SK-N-SH (cell line): Measurements from ENCODE around the gene GABRB3. TPM values are rescaled to one million over a fixed set of nuclear protein-coding genes. Genes with fewer than 3 reads are reported as not detected.

Experiments
- CTCF ChIA-PET: fragments of 300-600, 350-600 bp; formaldehyde crosslinking; extraction: SDS; loops from one replicate; lab custom pipeline; 2021; lab: Yijun Ruan, JAX
- POLR2A ChIA-PET: fragments of 350-600 bp; sonication (Branson Sonifier 250); formaldehyde crosslinking; extraction: SDS; loops from one replicate; lab custom pipeline; 2020; ENCODE audit warnings: antibody characterized with exemption, inconsistent platforms; lab: Yijun Ruan, JAX
- DNase-seq: peaks from one replicate; pipeline ENCODE4 v3.0.0; 2012
- H2AFZ ChIP-seq: fragments of 200-600 bp; sonication (generic); 2 replicates; pipeline ENCODE4 v1.8.1; 2016; ENCODE audit warnings: antibody characterized with exemption, mild to moderate bottlenecking, low read depth
- H3F3A ChIP-seq: fragments of 200-600 bp; sonication (generic); replicated peaks from 2 replicates; pipeline ENCODE3; 2016; ENCODE audit warnings: antibody characterized with exemption, mild to moderate bottlenecking; ENCODE audit not compliant: insufficient read depth
- H3K27ac ChIP-seq, 2 experiments: fragments of 200-500 bp in 1 of 2; fragments of 200-600 bp in 1 of 2; sonication (Bioruptor generic) in 1 of 2; sonication (generic), shearing (Covaris generic) in 1 of 2; 2 replicates each; pipeline versions ENCODE4 v1.5.1 to v1.6.1; 2014 to 2016; ENCODE audit warnings: low read depth in 2 of 2, inconsistent platforms in 1 of 2, low read length in 1 of 2, mild to moderate bottlenecking in 1 of 2, mixed read lengths in 1 of 2
- H3K27me3 ChIP-seq: fragments of 200-600 bp; sonication (generic), shearing (Covaris generic); 2 replicates; pipeline ENCODE4 v1.6.1; 2016; ENCODE audit warnings: mixed run types; ENCODE audit not compliant: insufficient read depth
- H3K36me3 ChIP-seq, 2 experiments: fragments of 200-500 bp in 1 of 2; fragments of 200-600 bp in 1 of 2; sonication (Bioruptor generic) in 1 of 2; sonication (generic) in 1 of 2; replicated peaks in 1 of 2; 2 replicates each; pipeline versions ENCODE3 to v1.5.1; 2014 to 2016; ENCODE audit warnings: low read length in 1 of 2, mild to moderate bottlenecking in 1 of 2; ENCODE audit not compliant: insufficient read depth in 2 of 2, control insufficient read depth in 1 of 2
- H3K4me1 ChIP-seq, 2 experiments: fragments of 200-500 bp in 1 of 2; fragments of 200-600 bp in 1 of 2; sonication (Bioruptor generic) in 1 of 2; sonication (generic), shearing (Covaris generic) in 1 of 2; 2 replicates each; pipeline versions ENCODE4 v1.5.1 to v1.6.1; 2014 to 2016; ENCODE audit warnings: low read depth in 1 of 2, low read length in 1 of 2, mixed run types in 1 of 2; ENCODE audit not compliant: insufficient read depth in 2 of 2, control insufficient read depth in 1 of 2
- H3K4me2 ChIP-seq: fragments of 200-600 bp; sonication (generic), shearing (Covaris generic); 2 replicates; pipeline ENCODE4 v1.6.1; 2017; ENCODE audit warnings: mixed run types
- H3K4me3 ChIP-seq, 2 experiments: fragments of 200-500 bp in 1 of 2; fragments of 200-600 bp in 1 of 2; sonication (Bioruptor generic) in 1 of 2; sonication (generic), shearing (Covaris generic) in 1 of 2; 2 replicates each; pipeline versions ENCODE4 v1.5.1 to v1.8.1; 2014 to 2016; ENCODE audit warnings: low read depth in 2 of 2, inconsistent platforms in 1 of 2, low read length in 1 of 2, mild to moderate bottlenecking in 1 of 2, mixed read lengths in 1 of 2, moderate library complexity in 1 of 2
- H3K79me2 ChIP-seq: fragments of 200-600 bp; sonication (generic); 2 replicates; pipeline ENCODE4 v1.8.1; 2017; ENCODE audit warnings: mild to moderate bottlenecking; ENCODE audit not compliant: insufficient read depth
- H3K9ac ChIP-seq: fragments of 200-600 bp; sonication (generic); 2 replicates; pipeline ENCODE4 v1.6.1; 2017; ENCODE audit warnings: mixed run types
- H3K9me2 ChIP-seq: fragments of 200-600 bp; sonication (generic); 2 replicates; pipeline ENCODE4 v1.6.1; 2017; ENCODE audit warnings: mixed run types
- H3K9me3 ChIP-seq: fragments of 200-600 bp; sonication (generic); 2 replicates; pipeline ENCODE4 v1.6.1; 2017; ENCODE audit warnings: mixed run types, mild to moderate bottlenecking, moderate library complexity
- H4K20me1 ChIP-seq: fragments of 200-600 bp; sonication (generic); 2 replicates; pipeline ENCODE4 v1.6.1; 2017; ENCODE audit warnings: mild to moderate bottlenecking, mixed run types; ENCODE audit not compliant: insufficient read depth
- EP300 ChIP-seq, 2 experiments: IDR thresholded peaks; 2 replicates each; pipeline versions ENCODE4 v1.4.0 to v1.6.1; 2012; ENCODE audit warnings: borderline replicate concordance in 1 of 2, low read depth in 1 of 2, low read length in 1 of 2
- EZH2phosphoT487 ChIP-seq: fragments of 200-600 bp; sonication (generic); IDR thresholded peaks from 2 replicates; pipeline ENCODE4 v1.6.1; 2017; ENCODE audit warnings: low read depth, mixed run types, mild to moderate bottlenecking, antibody characterized with exemption, moderate library complexity, borderline replicate concordance
- FOXJ3 ChIP-seq: sonication (generic); formaldehyde crosslinking; IDR thresholded peaks from 2 replicates; pipeline ENCODE4 v1.5.1; 2020; ENCODE audit warnings: mild to moderate bottlenecking, missing genetic modification reagents
- FOXM1 ChIP-seq: IDR thresholded peaks from 2 replicates; pipeline ENCODE4 v1.4.0; 2012; ENCODE audit warnings: low read depth, mild to moderate bottlenecking
- GABPA ChIP-seq: IDR thresholded peaks from 2 replicates; pipeline ENCODE4 v1.4.0; 2012; ENCODE audit warnings: low read depth, mild to moderate bottlenecking
- IRF3 ChIP-seq: fragments of 150-350 bp; IDR thresholded peaks from 2 replicates; pipeline ENCODE4 v1.6.1; 2016; ENCODE audit warnings: mild to moderate bottlenecking, low read depth, low read length
- JUND ChIP-seq: IDR thresholded peaks from 2 replicates; pipeline ENCODE4 v1.4.0; 2012
- NRF1 ChIP-seq: IDR thresholded peaks from 2 replicates; pipeline ENCODE4 v1.6.1; 2012; ENCODE audit warnings: low read depth, mild to moderate bottlenecking, low read length
- PBX3 ChIP-seq: IDR thresholded peaks from 2 replicates; pipeline ENCODE4; 2012
- RAD21 ChIP-seq: IDR thresholded peaks from 2 replicates; pipeline ENCODE4 v1.6.1; 2012; ENCODE audit warnings: mild to moderate bottlenecking, low read length
- RFX5 ChIP-seq: IDR thresholded peaks from 2 replicates; pipeline ENCODE4 v1.6.1; 2012; ENCODE audit warnings: mild to moderate bottlenecking, improper control_type of control experiment, low read length
- RXRA ChIP-seq: IDR thresholded peaks from 2 replicates; pipeline ENCODE4 v1.4.0; 2012; ENCODE audit warnings: low read depth, mild to moderate bottlenecking, borderline replicate concordance
- SIN3A ChIP-seq: IDR thresholded peaks from 2 replicates; pipeline ENCODE4 v1.6.1; 2012; ENCODE audit warnings: low read depth, mild to moderate bottlenecking, low read length, moderate library complexity, borderline replicate concordance
- USF1 ChIP-seq: IDR thresholded peaks from 2 replicates; pipeline ENCODE4 v1.4.0; 2012; ENCODE audit warnings: low read depth, borderline replicate concordance
- ZBTB33 ChIP-seq: IDR thresholded peaks from 2 replicates; pipeline ENCODE4 v1.4.0; 2012; ENCODE audit warnings: low read depth, borderline replicate concordance
- WGBS: methylation state at CpG from one replicate; pipeline ENCODE4 v1.1.6; 2017; ENCODE audit warnings: low lambda C conversion rate; 5-methylcytosine and 5-hydroxymethylcytosine counted together
- polyA plus RNA-seq, 3 experiments: library from polyadenylated mRNA; depleted of rRNA; stranded (reverse); fragments of >200 nt; gene quantifications; 2 replicates each; pipeline ENCODE4 v1.2.3, GENCODE V29; 2012

Gene GABRB3
- polyA plus RNA-seq, 1 of the 3 experiments (the other 2 are of a cell fraction), result 0.10 TPM

GRCh38 chr15:26565542-26565941 lies 207.3 kb downstream of the GABRB3 start:
- no peaks in the 10 kb centered on the region for H3K4me1 ChIP-seq
- H3K4me2 ChIP-seq, result no peak overlapping the region
- H3K27me3 ChIP-seq, result no peaks in the 10 kb centered on the region
- H3K79me2 ChIP-seq, result no peaks in the 10 kb centered on the region
- no peak overlapping the region for H3K9ac ChIP-seq
- H3K27ac ChIP-seq, result no peak overlapping the region
- no peaks in the 10 kb centered on the region for H3K9me2 ChIP-seq
- POLR2A ChIA-PET, result no interaction called here
- no peaks in the 10 kb centered on the region for H3F3A ChIP-seq
- WGBS, result 50% methylated on average over 6 of the region's 6 CpGs
- DNase-seq, result no peak
- H4K20me1 ChIP-seq, result no peaks in the 10 kb centered on the region
- H3K9me3 ChIP-seq, result no peaks in the 10 kb centered on the region
- no peak for TF ChIP-seq SIN3A
- TF ChIP-seq IRF3, result no peak
- no peak for TF ChIP-seq RAD21
- TF ChIP-seq RXRA, result no peak
- TF ChIP-seq NRF1, result no peak
- TF ChIP-seq EP300 (IDR thresholded peaks at IDR 0.05; ENCODE audit: borderline replicate concordance in 1 of 2, low read depth in 1 of 2, low read length in 1 of 2), result no peak
- no peak for TF ChIP-seq RFX5
- TF ChIP-seq FOXM1, result no peak
- no peak for TF ChIP-seq PBX3
- no peak for TF ChIP-seq JUND
- TF ChIP-seq USF1, result no peak
- no peak for TF ChIP-seq EZH2phosphoT487
- TF ChIP-seq GABPA, result no peak
- TF ChIP-seq ZBTB33, result no peak
- TF ChIP-seq FOXJ3, result no peak
- H3K4me3 ChIP-seq, result no peak overlapping the region
- no peaks in the 10 kb centered on the region for H3K36me3 ChIP-seq
- H2AFZ ChIP-seq, result no peak overlapping the region
- CTCF ChIA-PET, result no interaction called here
